GM19099 (cell line): ENCODE data around the gene VSIG10L2.

Experiments used
- POLR2A ChIP-seq: IDR thresholded peaks from 3 replicates; pipeline ENCODE4 v1.6.1; 2011; ENCODE audit warnings: low read depth; ENCODE audit not compliant: insufficient read length; ENCODE audit errors: extremely low read depth

The VSIG10L2 gene

DNA sequence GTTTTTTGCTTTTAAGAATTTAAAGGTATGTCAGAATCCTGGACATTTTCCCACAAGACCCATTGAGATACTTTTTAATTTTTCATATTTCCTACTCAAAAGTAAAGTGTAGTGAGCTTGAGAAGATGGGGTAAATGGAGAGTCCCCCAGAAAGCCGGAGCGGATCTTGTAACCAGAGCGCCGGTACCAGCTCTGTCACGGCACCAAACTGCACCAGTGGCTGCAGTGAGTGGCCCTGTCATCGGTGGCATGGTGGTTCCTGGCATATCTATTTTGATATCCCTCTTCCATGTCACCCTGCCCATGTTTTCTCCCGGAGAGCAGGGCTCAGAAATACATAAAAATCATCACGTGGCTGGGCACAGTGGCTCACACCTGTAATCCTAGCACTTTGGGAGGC is 22.2 kb upstream of the VSIG10L2 start:
- TF ChIP-seq POLR2A: no peak

GRCh38 chr11:125924384-125925007 is 21.3 kb upstream of the VSIG10L2 start:
- TF ChIP-seq POLR2A: no peak

DNA sequence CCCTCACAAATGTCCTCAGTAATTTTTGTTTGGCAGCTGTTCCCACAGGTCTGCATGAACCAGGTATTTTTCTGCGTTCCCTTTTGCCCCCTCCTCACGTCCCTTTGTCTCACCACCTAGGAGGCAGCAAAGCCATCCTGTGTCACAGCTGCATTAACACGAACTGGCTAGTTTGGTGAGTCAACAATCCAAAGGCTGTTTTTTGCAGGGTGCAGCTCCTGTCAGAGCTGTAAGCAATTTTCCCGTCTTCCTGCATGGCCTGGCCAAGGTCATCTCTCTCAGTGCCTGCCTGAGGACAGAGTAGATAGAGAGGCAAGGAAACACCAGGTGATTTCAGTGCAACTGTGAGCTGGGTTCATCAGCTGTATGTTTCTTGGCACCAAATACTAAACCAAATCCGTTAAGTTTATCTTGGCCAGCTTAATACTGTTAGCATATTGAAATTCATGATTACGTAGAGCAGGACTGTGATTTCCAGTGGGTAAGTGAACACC is 20.6 kb upstream of the VSIG10L2 start:
- no peak for TF ChIP-seq POLR2A

GRCh38 chr11:125925804-125926203 is 20.0 kb upstream of the VSIG10L2 start:
- no peak for TF ChIP-seq POLR2A

GRCh38 chr11:125926682-125927081 is 19.2 kb upstream of the VSIG10L2 start:
- TF ChIP-seq POLR2A: no peak

- no peak for TF ChIP-seq POLR2A
These were observed 16.3 kb upstream of the VSIG10L2 start for GRCh38 chr11:125929445-125930075.

- TF ChIP-seq POLR2A: no peak
These were observed 15.8 kb upstream of the VSIG10L2 start for GRCh38 chr11:125930076-125930450.

DNA sequence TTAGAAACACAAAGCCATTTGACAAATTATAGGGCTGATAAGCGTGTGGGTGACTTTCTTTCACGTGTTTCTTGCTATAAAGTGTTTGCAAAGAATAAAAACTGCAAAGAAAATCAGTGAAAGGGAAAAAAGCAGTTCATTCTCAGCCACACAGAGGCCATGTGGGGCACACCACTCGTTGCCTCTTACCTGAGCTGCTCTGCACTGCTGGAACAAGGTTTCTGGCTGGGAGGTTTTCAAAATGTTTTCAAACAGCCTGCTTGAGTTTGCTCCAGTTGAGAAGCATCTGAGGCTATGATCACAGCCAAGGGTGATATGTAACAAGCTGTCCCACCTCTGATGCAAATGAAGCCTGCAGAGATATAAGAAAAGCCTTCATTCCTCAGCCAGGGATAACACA is 14.7 kb upstream of the VSIG10L2 start:
- TF ChIP-seq POLR2A: no peak

- no peak for TF ChIP-seq POLR2A
These were observed 14.2 kb upstream of the VSIG10L2 start for GRCh38 chr11:125931668-125932067.

GRCh38 chr11:125932301-125932700 is 13.5 kb upstream of the VSIG10L2 start:
- TF ChIP-seq POLR2A: no peak

GRCh38 chr11:125933030-125933813 is 12.6 kb upstream of the VSIG10L2 start:
- TF ChIP-seq POLR2A: no peak

DNA sequence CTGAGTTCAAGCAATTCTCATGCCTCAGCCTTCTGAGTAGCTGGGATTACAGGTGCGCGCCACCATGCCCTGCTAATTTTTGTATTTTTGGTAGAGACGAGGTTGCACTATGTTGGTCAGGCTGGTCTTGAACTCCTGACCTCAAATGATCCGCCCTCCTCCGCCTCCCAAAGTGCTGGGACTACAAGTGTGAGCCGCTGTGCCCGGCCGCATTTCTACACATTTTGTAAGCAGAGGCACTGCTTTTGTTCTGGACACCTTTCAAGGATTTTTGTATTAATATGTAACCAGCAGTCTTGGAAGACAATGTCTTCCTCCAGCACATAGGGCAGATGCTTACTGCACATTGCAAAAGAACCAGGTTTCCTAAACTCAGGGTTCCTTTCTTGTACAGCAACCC is 11.4 kb upstream of the VSIG10L2 start:
- no peak for TF ChIP-seq POLR2A

DNA sequence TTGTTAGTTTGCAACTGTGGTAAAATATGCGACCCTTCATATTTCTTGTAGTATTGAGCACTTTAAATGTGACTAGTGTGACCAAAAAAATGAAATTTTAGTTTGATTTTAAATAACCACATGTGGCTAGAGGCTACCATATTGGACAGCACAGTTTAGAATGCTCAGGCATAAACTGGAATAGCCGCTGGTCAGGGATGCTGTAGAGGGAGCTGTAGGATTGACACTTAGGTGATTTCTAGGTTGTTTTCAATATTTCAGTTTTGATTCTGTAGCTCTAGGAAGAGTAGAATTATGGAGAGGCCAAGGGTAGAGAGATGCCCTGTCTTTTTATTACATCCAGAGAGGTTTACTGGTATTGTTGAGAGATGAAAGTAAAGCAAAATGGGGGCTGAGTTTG is 10.8 kb upstream of the VSIG10L2 start:
- TF ChIP-seq POLR2A: no peak

DNA sequence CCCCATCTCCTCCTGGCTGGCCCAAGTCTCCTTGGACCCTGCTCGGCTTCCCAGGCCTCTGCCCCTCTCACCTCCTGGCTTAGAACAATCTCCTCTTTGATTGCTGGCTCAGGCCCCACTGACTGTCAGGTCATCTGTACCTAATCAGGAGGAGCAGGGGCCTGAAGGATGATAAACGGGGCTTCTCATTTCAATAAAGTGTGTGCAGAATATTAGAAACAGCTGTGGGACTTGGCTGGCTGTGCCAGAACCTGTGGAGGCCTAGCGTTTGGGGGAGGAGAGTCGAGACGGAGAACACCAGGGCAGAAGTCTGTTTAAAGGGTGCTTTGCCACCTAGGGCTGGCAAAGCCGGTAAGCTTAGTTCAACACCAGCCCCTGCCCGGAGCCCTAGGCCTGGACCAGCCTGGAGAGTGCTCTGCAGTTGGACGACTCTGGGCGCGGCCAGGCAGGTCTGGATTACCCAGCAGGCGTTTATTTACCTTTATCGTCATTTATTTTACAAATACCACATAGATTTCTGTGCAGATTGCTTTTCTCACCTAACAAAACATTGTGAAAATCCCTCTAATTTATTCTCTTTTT is 10.1 kb upstream of the VSIG10L2 start:
- no peak for TF ChIP-seq POLR2A

DNA sequence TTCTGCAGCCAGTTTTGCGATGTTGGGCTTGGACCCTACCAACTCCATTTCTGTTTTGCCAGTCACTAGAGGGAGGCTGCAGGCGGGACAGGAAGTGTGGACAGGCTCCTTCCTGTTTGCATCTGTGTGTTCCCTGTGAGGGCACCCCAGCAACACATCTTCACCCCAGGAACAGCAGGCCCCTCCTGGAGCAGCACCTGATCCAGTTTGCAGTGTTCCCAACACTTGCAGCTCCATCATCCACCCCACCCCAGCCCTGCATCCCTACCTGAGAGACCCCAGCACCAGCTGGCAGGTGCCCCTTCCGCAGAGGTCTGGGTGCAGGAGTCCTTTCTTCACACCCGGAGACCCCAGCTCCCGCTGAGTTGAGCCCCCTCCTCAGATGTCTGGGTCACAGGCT is 7.4 kb upstream of the VSIG10L2 start:
- TF ChIP-seq POLR2A: no peak
